WTC11 (cell line): ENCODE results near the gene WNT7A. TPM values are rescaled to one million over a fixed set of nuclear protein-coding genes. Genes with fewer than 3 reads are reported as not detected.

Source experiments
- ATAC-seq: fragments of 200-7000 bp; cut with Tn5 transposase; 2 replicates; pipeline ENCODE4 v1.10.0; 2021; ENCODE audit warnings: mild to moderate bottlenecking, moderate library complexity
- CTCF ChIA-PET: fragments of 300-600 bp; sonication (Branson Sonifier 250); formaldehyde crosslinking; loops from one replicate; lab custom pipeline; 2021; ENCODE audit warnings: antibody characterized with exemption; lab: Charles Lee
- POLR2A ChIA-PET: fragments of 350-600 bp; sonication (Branson Sonifier 250); formaldehyde crosslinking; loops from one replicate; lab custom pipeline; 2021; ENCODE audit warnings: antibody characterized with exemption; lab: Charles Lee
- DNase-seq: peaks from one replicate; pipeline ENCODE4 v3.0.0; 2021; ENCODE audit warnings: low spot score
- H3K27ac Mint-ChIP-seq: 2 replicates; pipeline ENCODE4 v1.8.0; 2021; ENCODE audit warnings: mixed read lengths
- H3K27me3 Mint-ChIP-seq: 2 replicates; pipeline ENCODE4 v1.8.0; 2021; ENCODE audit warnings: low read depth, mild to moderate bottlenecking, moderate library complexity, mixed read lengths
- H3K36me3 Mint-ChIP-seq: 2 replicates; pipeline ENCODE4 v1.8.0; 2021; ENCODE audit warnings: mixed read lengths
- H3K4me1 Mint-ChIP-seq: 2 replicates; pipeline ENCODE4 v1.8.0; 2022; ENCODE audit warnings: mixed read lengths
- H3K4me3 Mint-ChIP-seq: 2 replicates; pipeline ENCODE4 v1.8.0; 2021; ENCODE audit warnings: mild to moderate bottlenecking, moderate library complexity, mixed read lengths
- H3K9me3 Mint-ChIP-seq: 2 replicates; pipeline ENCODE4 v1.8.0; 2021; ENCODE audit warnings: mixed read lengths
- FOXP1 ChIP-seq: sonication (generic); formaldehyde crosslinking; IDR thresholded peaks from 2 replicates; pipeline ENCODE4 v1.8.0; 2022; ENCODE audit warnings: missing genetic modification reagents, mild to moderate bottlenecking, moderate library complexity, borderline replicate concordance
- IRF1 ChIP-seq: sonication (generic); formaldehyde crosslinking; IDR thresholded peaks from 2 replicates; pipeline ENCODE4 v1.8.0; 2023; ENCODE audit warnings: missing genetic modification reagents
- JAZF1 ChIP-seq: fragments of 250-450 bp; sonication (Bioruptor Pico); IDR thresholded peaks from 2 replicates; pipeline ENCODE4 v1.9.0; 2021; ENCODE audit warnings: moderate library complexity, mild to moderate bottlenecking, inconsistent platforms
- MAX ChIP-seq: sonication (generic); formaldehyde crosslinking; IDR thresholded peaks from 2 replicates; pipeline ENCODE4 v1.8.0; 2022; ENCODE audit warnings: mild to moderate bottlenecking, missing genetic modification reagents
- MYBL2 ChIP-seq: sonication (generic); formaldehyde crosslinking; IDR thresholded peaks from 2 replicates; pipeline ENCODE4 v1.8.1; 2023; ENCODE audit warnings: mild to moderate bottlenecking, moderate library complexity, missing genetic modification reagents
- NR2C2 ChIP-seq: sonication (generic); formaldehyde crosslinking; IDR thresholded peaks from 2 replicates; pipeline ENCODE4 v1.8.0; 2022; ENCODE audit warnings: mild to moderate bottlenecking, missing genetic modification reagents
- NR3C1 ChIP-seq: sonication (generic); formaldehyde crosslinking; conservative IDR thresholded peaks from 2 replicates; pipeline ENCODE4 v1.8.1; 2023; ENCODE audit warnings: low read depth, mild to moderate bottlenecking, missing genetic modification reagents
- SP1 ChIP-seq: sonication (generic); formaldehyde crosslinking; conservative IDR thresholded peaks from 2 replicates; pipeline ENCODE4 v1.8.1; 2022; ENCODE audit warnings: missing genetic modification reagents
- TEAD4 ChIP-seq: sonication (generic); formaldehyde crosslinking; IDR thresholded peaks from 2 replicates; pipeline ENCODE4 v1.8.0; 2022; ENCODE audit warnings: mild to moderate bottlenecking, missing genetic modification reagents
- ZBTB21 ChIP-seq: sonication (generic); formaldehyde crosslinking; IDR thresholded peaks from 2 replicates; pipeline ENCODE4 v1.8.1; 2023; ENCODE audit warnings: mild to moderate bottlenecking, missing genetic modification reagents, borderline replicate concordance
- ZNF138 ChIP-seq: sonication (generic); formaldehyde crosslinking; conservative IDR thresholded peaks from 2 replicates; pipeline ENCODE4 v1.8.1; 2022; ENCODE audit warnings: mild to moderate bottlenecking, moderate library complexity, missing genetic modification reagents
- ZNF219 ChIP-seq: sonication (generic); formaldehyde crosslinking; IDR thresholded peaks from 2 replicates; pipeline ENCODE4 v1.8.0; 2023; ENCODE audit warnings: missing genetic modification reagents, mild to moderate bottlenecking, borderline replicate concordance
- ZNF425 ChIP-seq: fragments of 250-450 bp; sonication (Bioruptor Pico); conservative IDR thresholded peaks from 2 replicates; pipeline ENCODE4 v1.9.0; 2021; ENCODE audit warnings: mild to moderate bottlenecking
- ZNF671 ChIP-seq: fragments of 250-450 bp; sonication (Bioruptor Pico); IDR thresholded peaks from 2 replicates; pipeline ENCODE4 v1.8.0; 2021; ENCODE audit warnings: mild to moderate bottlenecking
- total RNA-seq: library from RNA; stranded (reverse); gene quantifications from 3 replicates; pipeline ENCODE4 v1.2.3, GENCODE V29; 2021
- TF ChIP-seq, protein P1 (sequence below): sonication (generic); formaldehyde crosslinking; IDR thresholded peaks from 2 replicates; pipeline ENCODE4 v1.8.1; 2023; ENCODE audit warnings: mild to moderate bottlenecking, missing genetic modification reagents, borderline replicate concordance
- TF ChIP-seq, protein P2 (sequence below): sonication (generic); formaldehyde crosslinking; IDR thresholded peaks from 2 replicates; pipeline ENCODE4 v1.8.0; 2022; ENCODE audit warnings: mild to moderate bottlenecking, missing genetic modification reagents
- TF ChIP-seq, protein P3 (sequence below): sonication (generic); formaldehyde crosslinking; IDR thresholded peaks from 2 replicates; pipeline ENCODE4 v1.8.0; 2022; ENCODE audit warnings: mild to moderate bottlenecking, missing genetic modification reagents
- TF ChIP-seq, protein P4 (sequence below): sonication (generic); formaldehyde crosslinking; IDR thresholded peaks from 2 replicates; pipeline ENCODE4 v1.8.1; 2022; ENCODE audit warnings: low read depth, mild to moderate bottlenecking, moderate library complexity, missing genetic modification reagents, borderline replicate concordance
- TF ChIP-seq, protein P5 (sequence below): sonication (generic); formaldehyde crosslinking; IDR thresholded peaks from 2 replicates; pipeline ENCODE4 v1.8.0; 2023; ENCODE audit warnings: mild to moderate bottlenecking, missing genetic modification reagents

The WNT7A gene
- total RNA-seq, 1 experiment from 2014 or later: 0.04 TPM

GRCh38 chr3:13785351-13785750 lies 94.5 kb downstream of the WNT7A start:
- Mint-ChIP-seq H3K4me1 (peaks cover 18% of the 10 kb centered on the region), H3K27me3 (no peaks in the 10 kb centered on the region)

GRCh38 chr3:13783476-13783875 lies 96.4 kb downstream of the WNT7A start:
- Mint-ChIP-seq H3K27ac (no peak overlapping the region), H3K9me3 (no peaks in the 10 kb centered on the region), H3K27me3 (no peaks in the 10 kb centered on the region), H3K4me1 (peaks cover 18% of the 10 kb centered on the region), H3K4me3 (no peak overlapping the region), H3K36me3 (no peaks in the 10 kb centered on the region)
- ChIA-PET POLR2A (no interaction called here), CTCF (interaction anchor here (1.2 to 3.5 kb wide), 4 partner anchors 10 to 128 kb away, joined by 3 to 15 read pairs (median 5); no protein-coding TSS in a partner anchor)
- ATAC-seq (no peak), DNase-seq (no peak)
- no peak for TF ChIP-seq ZNF671 (CRISPR knock-in tag)
- no peak for TF ChIP-seq NR3C1 (CRISPR knock-in tag)
- TF ChIP-seq, protein P1, sequence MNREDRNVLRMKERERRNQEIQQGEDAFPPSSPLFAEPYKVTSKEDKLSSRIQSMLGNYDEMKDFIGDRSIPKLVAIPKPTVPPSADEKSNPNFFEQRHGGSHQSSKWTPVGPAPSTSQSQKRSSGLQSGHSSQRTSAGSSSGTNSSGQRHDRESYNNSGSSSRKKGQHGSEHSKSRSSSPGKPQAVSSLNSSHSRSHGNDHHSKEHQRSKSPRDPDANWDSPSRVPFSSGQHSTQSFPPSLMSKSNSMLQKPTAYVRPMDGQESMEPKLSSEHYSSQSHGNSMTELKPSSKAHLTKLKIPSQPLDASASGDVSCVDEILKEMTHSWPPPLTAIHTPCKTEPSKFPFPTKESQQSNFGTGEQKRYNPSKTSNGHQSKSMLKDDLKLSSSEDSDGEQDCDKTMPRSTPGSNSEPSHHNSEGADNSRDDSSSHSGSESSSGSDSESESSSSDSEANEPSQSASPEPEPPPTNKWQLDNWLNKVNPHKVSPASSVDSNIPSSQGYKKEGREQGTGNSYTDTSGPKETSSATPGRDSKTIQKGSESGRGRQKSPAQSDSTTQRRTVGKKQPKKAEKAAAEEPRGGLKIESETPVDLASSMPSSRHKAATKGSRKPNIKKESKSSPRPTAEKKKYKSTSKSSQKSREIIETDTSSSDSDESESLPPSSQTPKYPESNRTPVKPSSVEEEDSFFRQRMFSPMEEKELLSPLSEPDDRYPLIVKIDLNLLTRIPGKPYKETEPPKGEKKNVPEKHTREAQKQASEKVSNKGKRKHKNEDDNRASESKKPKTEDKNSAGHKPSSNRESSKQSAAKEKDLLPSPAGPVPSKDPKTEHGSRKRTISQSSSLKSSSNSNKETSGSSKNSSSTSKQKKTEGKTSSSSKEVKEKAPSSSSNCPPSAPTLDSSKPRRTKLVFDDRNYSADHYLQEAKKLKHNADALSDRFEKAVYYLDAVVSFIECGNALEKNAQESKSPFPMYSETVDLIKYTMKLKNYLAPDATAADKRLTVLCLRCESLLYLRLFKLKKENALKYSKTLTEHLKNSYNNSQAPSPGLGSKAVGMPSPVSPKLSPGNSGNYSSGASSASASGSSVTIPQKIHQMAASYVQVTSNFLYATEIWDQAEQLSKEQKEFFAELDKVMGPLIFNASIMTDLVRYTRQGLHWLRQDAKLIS (CRISPR knock-in tag): no peak
- TF ChIP-seq TEAD4 (CRISPR knock-in tag): no peak
- TF ChIP-seq, protein P2, sequence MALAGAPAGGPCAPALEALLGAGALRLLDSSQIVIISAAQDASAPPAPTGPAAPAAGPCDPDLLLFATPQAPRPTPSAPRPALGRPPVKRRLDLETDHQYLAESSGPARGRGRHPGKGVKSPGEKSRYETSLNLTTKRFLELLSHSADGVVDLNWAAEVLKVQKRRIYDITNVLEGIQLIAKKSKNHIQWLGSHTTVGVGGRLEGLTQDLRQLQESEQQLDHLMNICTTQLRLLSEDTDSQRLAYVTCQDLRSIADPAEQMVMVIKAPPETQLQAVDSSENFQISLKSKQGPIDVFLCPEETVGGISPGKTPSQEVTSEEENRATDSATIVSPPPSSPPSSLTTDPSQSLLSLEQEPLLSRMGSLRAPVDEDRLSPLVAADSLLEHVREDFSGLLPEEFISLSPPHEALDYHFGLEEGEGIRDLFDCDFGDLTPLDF (CRISPR knock-in tag): no peak
- no peak for TF ChIP-seq ZNF425 (CRISPR knock-in tag)
- TF ChIP-seq MYBL2 (CRISPR knock-in tag): no peak
- no peak for TF ChIP-seq NR2C2 (CRISPR knock-in tag)
- TF ChIP-seq, protein P3, sequence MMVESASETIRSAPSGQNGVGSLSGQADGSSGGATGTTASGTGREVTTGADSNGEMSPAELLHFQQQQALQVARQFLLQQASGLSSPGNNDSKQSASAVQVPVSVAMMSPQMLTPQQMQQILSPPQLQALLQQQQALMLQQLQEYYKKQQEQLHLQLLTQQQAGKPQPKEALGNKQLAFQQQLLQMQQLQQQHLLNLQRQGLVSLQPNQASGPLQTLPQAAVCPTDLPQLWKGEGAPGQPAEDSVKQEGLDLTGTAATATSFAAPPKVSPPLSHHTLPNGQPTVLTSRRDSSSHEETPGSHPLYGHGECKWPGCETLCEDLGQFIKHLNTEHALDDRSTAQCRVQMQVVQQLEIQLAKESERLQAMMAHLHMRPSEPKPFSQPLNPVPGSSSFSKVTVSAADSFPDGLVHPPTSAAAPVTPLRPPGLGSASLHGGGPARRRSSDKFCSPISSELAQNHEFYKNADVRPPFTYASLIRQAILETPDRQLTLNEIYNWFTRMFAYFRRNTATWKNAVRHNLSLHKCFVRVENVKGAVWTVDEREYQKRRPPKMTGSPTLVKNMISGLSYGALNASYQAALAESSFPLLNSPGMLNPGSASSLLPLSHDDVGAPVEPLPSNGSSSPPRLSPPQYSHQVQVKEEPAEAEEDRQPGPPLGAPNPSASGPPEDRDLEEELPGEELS: no peak
- TF ChIP-seq ZBTB21 (CRISPR knock-in tag): no peak
- no peak for TF ChIP-seq SP1 (CRISPR knock-in tag)

More at GRCh38 chr3:13785351-13785750, 94.5 kb downstream of the WNT7A start:
- DNase-seq (no peak), ATAC-seq (peak; percentile 15; the same call in 1 of the 2 replicates)
- ChIA-PET POLR2A (no interaction called here), CTCF (interaction anchor here (1.1 to 2.2 kb wide), 5 partner anchors 9 to 130 kb away, joined by 6 to 13 read pairs (median 8); partner anchors contain the start of gene WNT7A)
- no peaks in the 10 kb centered on the region for H3K9me3 Mint-ChIP-seq
- H3K4me3 Mint-ChIP-seq: no peak overlapping the region
- no peak overlapping the region for H3K27ac Mint-ChIP-seq
- TF ChIP-seq MAX (CRISPR knock-in tag) (no peak), IRF1 (CRISPR knock-in tag) (no peak), ZNF138 (CRISPR knock-in tag) (no peak), JAZF1 (CRISPR knock-in tag) (no peak), FOXP1 (CRISPR knock-in tag) (no peak), ZNF219 (CRISPR knock-in tag) (no peak)
- TF ChIP-seq, protein P4, sequence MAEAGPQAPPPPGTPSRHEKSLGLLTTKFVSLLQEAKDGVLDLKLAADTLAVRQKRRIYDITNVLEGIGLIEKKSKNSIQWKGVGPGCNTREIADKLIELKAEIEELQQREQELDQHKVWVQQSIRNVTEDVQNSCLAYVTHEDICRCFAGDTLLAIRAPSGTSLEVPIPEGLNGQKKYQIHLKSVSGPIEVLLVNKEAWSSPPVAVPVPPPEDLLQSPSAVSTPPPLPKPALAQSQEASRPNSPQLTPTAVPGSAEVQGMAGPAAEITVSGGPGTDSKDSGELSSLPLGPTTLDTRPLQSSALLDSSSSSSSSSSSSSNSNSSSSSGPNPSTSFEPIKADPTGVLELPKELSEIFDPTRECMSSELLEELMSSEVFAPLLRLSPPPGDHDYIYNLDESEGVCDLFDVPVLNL: no peak
- TF ChIP-seq, protein P5, sequence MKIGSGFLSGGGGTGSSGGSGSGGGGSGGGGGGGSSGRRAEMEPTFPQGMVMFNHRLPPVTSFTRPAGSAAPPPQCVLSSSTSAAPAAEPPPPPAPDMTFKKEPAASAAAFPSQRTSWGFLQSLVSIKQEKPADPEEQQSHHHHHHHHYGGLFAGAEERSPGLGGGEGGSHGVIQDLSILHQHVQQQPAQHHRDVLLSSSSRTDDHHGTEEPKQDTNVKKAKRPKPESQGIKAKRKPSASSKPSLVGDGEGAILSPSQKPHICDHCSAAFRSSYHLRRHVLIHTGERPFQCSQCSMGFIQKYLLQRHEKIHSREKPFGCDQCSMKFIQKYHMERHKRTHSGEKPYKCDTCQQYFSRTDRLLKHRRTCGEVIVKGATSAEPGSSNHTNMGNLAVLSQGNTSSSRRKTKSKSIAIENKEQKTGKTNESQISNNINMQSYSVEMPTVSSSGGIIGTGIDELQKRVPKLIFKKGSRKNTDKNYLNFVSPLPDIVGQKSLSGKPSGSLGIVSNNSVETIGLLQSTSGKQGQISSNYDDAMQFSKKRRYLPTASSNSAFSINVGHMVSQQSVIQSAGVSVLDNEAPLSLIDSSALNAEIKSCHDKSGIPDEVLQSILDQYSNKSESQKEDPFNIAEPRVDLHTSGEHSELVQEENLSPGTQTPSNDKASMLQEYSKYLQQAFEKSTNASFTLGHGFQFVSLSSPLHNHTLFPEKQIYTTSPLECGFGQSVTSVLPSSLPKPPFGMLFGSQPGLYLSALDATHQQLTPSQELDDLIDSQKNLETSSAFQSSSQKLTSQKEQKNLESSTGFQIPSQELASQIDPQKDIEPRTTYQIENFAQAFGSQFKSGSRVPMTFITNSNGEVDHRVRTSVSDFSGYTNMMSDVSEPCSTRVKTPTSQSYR (CRISPR knock-in tag): no peak
- H3K36me3 Mint-ChIP-seq: no peaks in the 10 kb centered on the region
